Cardiac muscle cell (in vitro differentiated cells and primary cell): Measurements from ENCODE around the gene RUNX2. TPM values are rescaled to one million over a fixed set of nuclear protein-coding genes. Genes with fewer than 3 reads are reported as not detected.
A peak's percentile ranks its signal among the peaks of the same experiment; 100 is the strongest.

Experiments
- DNase-seq, 2 donors: peaks; one replicate each; pipeline versions ENCODE4 v3.0.0 to v3.0.0-alpha.2; 2010 to 2017; ENCODE audit warnings: low read depth in 1 of 2, low spot score in 1 of 2
- H3K27ac ChIP-seq: fragments of 200-600 bp; sonication (generic); 2 replicates; pipeline ENCODE4 v1.5.1; 2016
- H3K27me3 ChIP-seq: fragments of 200-600 bp; sonication (generic); 2 replicates; pipeline ENCODE4 v1.6.0; 2016; ENCODE audit warnings: control low read depth
- H3K36me3 ChIP-seq: fragments of 200-600 bp; sonication (generic); 2 replicates; pipeline ENCODE4 v1.5.1; 2016; ENCODE audit warnings: control low read depth
- H3K4me1 ChIP-seq: fragments of 200-600 bp; sonication (generic); 2 replicates; pipeline ENCODE4 v1.8.1; 2017; ENCODE audit warnings: low read depth, mild to moderate bottlenecking, mixed run types
- H3K4me3 ChIP-seq: fragments of 200-600 bp; sonication (generic); 2 replicates; pipeline ENCODE4 v1.5.1; 2016; ENCODE audit warnings: mild to moderate bottlenecking
- H3K9me3 ChIP-seq: fragments of 200-600 bp; sonication (generic); 2 replicates; pipeline ENCODE4 v1.5.1; 2017; ENCODE audit warnings: low read depth, mild to moderate bottlenecking, control low read depth
- CTCF ChIP-seq: IDR thresholded peaks from 2 replicates; pipeline ENCODE4 v1.5.1; 2012; ENCODE audit warnings: low read depth, mild to moderate bottlenecking, low read length
- polyA plus RNA-seq: library from polyadenylated mRNA; unstranded; fragments of >200 nt; fragmentation: Nextera tagmentation; extraction: Ambion mirVana; gene quantifications from 2 replicates; pipeline ENCODE4 v1.2.1, GENCODE V29; 2016
- total RNA-seq: library from RNA; depleted of rRNA; stranded (reverse); fragments of >200 nt; gene quantifications from 2 replicates; pipeline ENCODE4 v1.2.3, GENCODE V29; 2016

Gene RUNX2
- total and polyA plus RNA-seq, 2 experiments from 2014 or later, result 1.6 to 1.9 TPM

- no peak for TF ChIP-seq CTCF
- Histone ChIP-seq H3K4me1 (no peaks in the 10 kb centered on the region), H3K4me3 (no peak overlapping the region), H3K9me3 (no peaks in the 10 kb centered on the region), H3K36me3 (no peaks in the 10 kb centered on the region), H3K27ac (no peak overlapping the region), H3K27me3 (no peaks in the 10 kb centered on the region)
- DNase-seq, result peak in 1 of 2 donors; percentile 77
Measured at GRCh38 chr6:45590696-45591184, 262.6 kb downstream of the RUNX2 start.

DNA sequence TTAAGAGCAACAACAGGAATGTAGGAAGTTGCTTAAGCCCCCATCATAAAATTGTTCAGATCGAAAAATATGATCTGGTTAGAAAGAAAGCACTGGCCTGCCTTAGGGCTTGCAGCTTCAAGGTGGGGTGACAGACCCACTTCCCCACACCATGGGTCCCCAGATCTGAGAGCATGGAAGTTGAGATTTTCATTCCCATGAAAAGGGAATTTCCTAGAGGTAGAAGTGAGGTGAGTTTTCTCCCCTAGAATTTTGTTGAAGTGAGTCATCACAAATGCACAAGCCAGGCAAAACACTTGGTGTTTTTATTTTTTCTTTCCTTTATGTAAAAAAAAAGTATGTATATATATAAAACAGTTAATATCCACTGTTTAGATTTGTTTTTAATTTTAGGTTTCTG lies 263.2 kb downstream of the RUNX2 start:
- no peak for TF ChIP-seq CTCF
- Histone ChIP-seq H3K4me3 (no peak overlapping the region), H3K36me3 (no peaks in the 10 kb centered on the region), H3K27ac (no peak overlapping the region), H3K9me3 (no peaks in the 10 kb centered on the region), H3K27me3 (no peaks in the 10 kb centered on the region), H3K4me1 (no peaks in the 10 kb centered on the region)
- no peak for DNase-seq

GRCh38 chr6:45591890-45592289 lies 263.8 kb downstream of the RUNX2 start:
- Histone ChIP-seq H3K27me3 (no peaks in the 10 kb centered on the region), H3K4me3 (no peak overlapping the region), H3K4me1 (no peaks in the 10 kb centered on the region), H3K36me3 (no peaks in the 10 kb centered on the region), H3K27ac (no peak overlapping the region), H3K9me3 (no peaks in the 10 kb centered on the region)
- no peak for DNase-seq
- no peak for TF ChIP-seq CTCF

DNA sequence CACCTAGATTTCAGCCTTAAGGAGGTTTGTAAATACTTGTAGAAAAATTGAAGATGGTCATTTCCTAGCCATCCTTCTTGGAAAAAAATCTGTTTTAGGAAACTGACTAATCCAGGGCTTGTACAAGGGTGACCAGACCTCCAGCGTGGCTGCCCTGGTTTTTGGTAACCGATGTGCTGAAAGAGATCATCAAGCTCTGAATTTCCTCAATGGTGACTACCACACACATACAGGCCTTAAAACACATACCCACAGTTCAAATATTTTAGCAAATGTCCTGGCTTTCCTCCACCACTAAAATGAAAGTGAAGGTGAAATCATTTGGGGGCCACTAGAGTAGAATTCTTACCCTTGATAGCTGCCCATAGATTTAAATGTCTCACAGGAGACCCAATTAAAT lies 264.9 kb downstream of the RUNX2 start:
- no peaks in the 10 kb centered on the region for H3K4me1 ChIP-seq
- no peaks in the 10 kb centered on the region for H3K27me3 ChIP-seq
- no peak overlapping the region for H3K27ac ChIP-seq
- H3K36me3 ChIP-seq, result no peaks in the 10 kb centered on the region
- no peak for TF ChIP-seq CTCF
- H3K4me3 ChIP-seq, result no peak overlapping the region
- no peaks in the 10 kb centered on the region for H3K9me3 ChIP-seq
- peak in 1 of 2 donors; percentile 52 for DNase-seq

GRCh38 chr6:45595010-45595851 lies 267.1 kb downstream of the RUNX2 start:
- H3K27me3 ChIP-seq, result no peaks in the 10 kb centered on the region
- DNase-seq, result no peak

More at GRCh38 chr6:45595010-45595851, 267.1 kb downstream of the RUNX2 start:
- Histone ChIP-seq H3K9me3 (no peaks in the 10 kb centered on the region), H3K27ac (no peak overlapping the region), H3K4me3 (no peak overlapping the region), H3K4me1 (no peaks in the 10 kb centered on the region), H3K36me3 (no peaks in the 10 kb centered on the region)
- no peak for TF ChIP-seq CTCF
